ENCODE data around the gene IKZF2. TPM values are rescaled to one million over a fixed set of nuclear protein-coding genes. Genes with fewer than 3 reads are reported as not detected.

The IKZF2 gene
- total RNA-seq, 2 experiments from 2014 or later: 20.0 to 45.1 TPM

- Histone ChIP-seq H3K4me3 (ENCODE audit: low read depth, low read length, poor library complexity, severe bottlenecking) (no peak overlapping the region), H3K9me3 (ENCODE audit: low read length) (peaks cover 11% of the 10 kb centered on the region; the same call in 1 of the 2 replicates), H3K4me1 (ENCODE audit: insufficient read depth, low read length, poor library complexity, severe bottlenecking) (peaks cover 45% of the 10 kb centered on the region), H4K20me1 (ENCODE audit: insufficient read depth, low read length) (no peaks in the 10 kb centered on the region), H3K27ac (ENCODE audit: low read depth, low read length, poor library complexity, severe bottlenecking) (peak overlapping the region; percentile 94), H3K79me2 (ENCODE audit: insufficient read depth, low read depth, low read length) (no peaks in the 10 kb centered on the region), H3K36me3 (ENCODE audit: insufficient read depth, low read length) (peaks cover 4% of the 10 kb centered on the region; the same call in 1 of the 2 replicates), H2AFZ (ENCODE audit: low read length) (peak overlapping the region; percentile 31; the same call in 1 of the 2 replicates), H3K9me2 (ENCODE audit: insufficient read depth, low read length) (no peaks in the 10 kb centered on the region), H3K4me2 (ENCODE audit: low read length) (peak overlapping the region; percentile 23)
- POLR2A ChIA-PET: interaction anchor here (0.8 to 12.4 kb wide), 7 partner anchors 18 to 77 kb away, joined by 3 to 108 read pairs (median 3); partner anchors contain the start of gene IKZF2
- no peak for TF ChIP-seq CTCF (conservative IDR thresholded peaks at IDR 0.05; ENCODE audit: low read length)
- CTCF ChIA-PET (ENCODE audit: unreplicated experiment): no interaction called here
- peak; percentile 30 for DNase-seq (ENCODE audit: low spot score)
- intact Hi-C loops (cut with micrococcal nuclease; ENCODE audit: unreplicated experiment): loop anchor here (5.0 kb wide), 1 partner anchor 1640 kb away; the partner anchor contains the start of gene BARD1
- no TSS peak for BruUV-seq (replicated peaks)
These were observed 16.0 kb upstream of the IKZF2 start for GRCh38 chr2:213167271-213167930.

DNA sequence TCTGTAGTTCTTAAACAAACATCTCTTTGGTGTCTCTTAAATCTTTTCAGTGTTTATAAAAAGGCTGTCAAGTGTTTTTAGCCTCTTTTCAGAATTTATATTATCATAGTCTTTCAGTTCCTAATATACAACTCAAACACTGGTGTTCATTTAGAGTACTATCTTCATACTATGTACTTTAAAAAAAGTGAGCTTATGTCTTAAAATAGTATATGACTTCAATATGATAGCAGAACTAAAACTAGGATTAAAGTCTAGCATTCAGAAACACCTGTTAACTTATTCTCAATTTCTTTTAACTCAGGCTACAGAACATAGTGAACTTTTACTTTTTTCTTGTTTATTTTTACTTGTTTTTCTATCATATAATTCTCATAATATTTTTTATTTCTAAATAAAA, 14.7 kb upstream of the IKZF2 start:
- TF ChIP-seq EZH2phosphoT487 (IDR thresholded peaks at IDR 0.05; ENCODE audit: borderline replicate concordance, low read depth, low read length) (no peak), CTCF (conservative IDR thresholded peaks at IDR 0.05; ENCODE audit: low read length) (no peak)
- Histone ChIP-seq H3K79me2 (ENCODE audit: insufficient read depth, low read depth, low read length) (no peaks in the 10 kb centered on the region), H3K4me3 (ENCODE audit: low read depth, low read length, poor library complexity, severe bottlenecking) (no peak overlapping the region), H2AFZ (ENCODE audit: low read length) (peak overlapping the region; percentile 7; the same call in 1 of the 2 replicates), H3K4me2 (ENCODE audit: low read length) (peak overlapping the region; percentile 47), H3K9me2 (ENCODE audit: insufficient read depth, low read length) (no peaks in the 10 kb centered on the region), H3K4me1 (ENCODE audit: insufficient read depth, low read length, poor library complexity, severe bottlenecking) (peaks cover 45% of the 10 kb centered on the region), H4K20me1 (ENCODE audit: insufficient read depth, low read length) (no peaks in the 10 kb centered on the region), H3K36me3 (ENCODE audit: insufficient read depth, low read length) (peaks cover 4% of the 10 kb centered on the region; the same call in 1 of the 2 replicates), H3K9me3 (ENCODE audit: low read length) (peaks cover 11% of the 10 kb centered on the region; the same call in 1 of the 2 replicates), H3K27ac (ENCODE audit: low read depth, low read length, poor library complexity, severe bottlenecking) (peak overlapping the region; percentile 94)
- POLR2A ChIA-PET: interaction anchor here (0.6 to 12.4 kb wide), 10 partner anchors 9 to 1647 kb away, joined by 3 to 108 read pairs (median 3); partner anchors contain the start of gene IKZF2
- intact Hi-C loops (cut with micrococcal nuclease; ENCODE audit: unreplicated experiment): loop anchor here (1.0 to 5.0 kb wide), 3 partner anchors 14 to 1641 kb away; partner anchors contain the start of gene BARD1
- BruUV-seq (replicated peaks): no TSS peak
- CTCF ChIA-PET (ENCODE audit: unreplicated experiment): no interaction called here
- DNase-seq (ENCODE audit: low spot score): peak; percentile 86

DNA sequence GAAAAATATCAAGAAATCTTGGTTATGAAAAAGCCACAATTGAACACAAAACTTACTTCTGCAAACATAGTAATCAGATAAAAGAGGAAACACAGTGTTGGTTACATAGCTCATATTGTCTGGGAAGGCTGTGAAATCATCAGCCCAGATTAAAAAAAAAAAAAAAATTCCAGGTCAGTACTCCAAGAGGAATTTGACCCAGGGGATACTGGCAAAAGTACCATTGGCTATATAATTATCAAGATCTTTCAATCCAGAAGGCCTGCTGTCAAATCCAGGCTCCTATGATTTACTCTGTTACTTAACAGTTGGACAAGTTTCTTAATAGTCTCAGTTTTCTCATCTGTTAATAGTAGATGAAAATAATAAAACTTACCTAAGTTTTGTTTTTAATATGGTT, 12.9 kb upstream of the IKZF2 start:
- Histone ChIP-seq H3K9me2 (ENCODE audit: insufficient read depth, low read length) (no peaks in the 10 kb centered on the region), H3K79me2 (ENCODE audit: insufficient read depth, low read depth, low read length) (no peaks in the 10 kb centered on the region), H3K9me3 (ENCODE audit: low read length) (peaks cover 7% of the 10 kb centered on the region; the same call in 1 of the 2 replicates), H3K4me3 (ENCODE audit: low read depth, low read length, poor library complexity, severe bottlenecking) (no peak overlapping the region), H2AFZ (ENCODE audit: low read length) (no peak overlapping the region), H3K36me3 (ENCODE audit: insufficient read depth, low read length) (peaks cover 4% of the 10 kb centered on the region; the same call in 1 of the 2 replicates), H4K20me1 (ENCODE audit: insufficient read depth, low read length) (no peaks in the 10 kb centered on the region), H3K4me2 (ENCODE audit: low read length) (no peak overlapping the region), H3K4me1 (ENCODE audit: insufficient read depth, low read length, poor library complexity, severe bottlenecking) (peaks cover 45% of the 10 kb centered on the region), H3K27ac (ENCODE audit: low read depth, low read length, poor library complexity, severe bottlenecking) (peak overlapping the region; percentile 94)
- ChIA-PET POLR2A (interaction anchor here (0.7 to 12.4 kb wide), 10 partner anchors 15 to 1194 kb away, joined by 3 to 108 read pairs (median 4); partner anchors contain the start of genes IKZF2 and SPAG16), CTCF (ENCODE audit: unreplicated experiment) (no interaction called here)
- intact Hi-C loops (cut with micrococcal nuclease; ENCODE audit: unreplicated experiment): no loop called here
- no TSS peak for BruUV-seq (replicated peaks)
- DNase-seq (ENCODE audit: low spot score): no peak
- no peak for TF ChIP-seq EZH2phosphoT487 (IDR thresholded peaks at IDR 0.05; ENCODE audit: borderline replicate concordance, low read depth, low read length)
- no peak for TF ChIP-seq CTCF (conservative IDR thresholded peaks at IDR 0.05; ENCODE audit: low read length)

All from OCI-LY7 (cell line).